OCI-LY3 (cell line): ENCODE results near the gene TAS2R1.

Experiments
- CTCF ChIP-seq: fragments of 200-600, 300-600 bp; sonication (generic); IDR thresholded peaks from 2 replicates; pipeline ENCODE4 v1.5.1; 2014; ENCODE audit warnings: antibody characterized with exemption, low read length, low read depth
- EZH2phosphoT487 ChIP-seq: fragments of 200-600 bp; shearing (Covaris generic); IDR thresholded peaks from 2 replicates; pipeline ENCODE4 v1.6.1; 2018; ENCODE audit warnings: antibody characterized with exemption, mixed run types, low read depth

DNA sequence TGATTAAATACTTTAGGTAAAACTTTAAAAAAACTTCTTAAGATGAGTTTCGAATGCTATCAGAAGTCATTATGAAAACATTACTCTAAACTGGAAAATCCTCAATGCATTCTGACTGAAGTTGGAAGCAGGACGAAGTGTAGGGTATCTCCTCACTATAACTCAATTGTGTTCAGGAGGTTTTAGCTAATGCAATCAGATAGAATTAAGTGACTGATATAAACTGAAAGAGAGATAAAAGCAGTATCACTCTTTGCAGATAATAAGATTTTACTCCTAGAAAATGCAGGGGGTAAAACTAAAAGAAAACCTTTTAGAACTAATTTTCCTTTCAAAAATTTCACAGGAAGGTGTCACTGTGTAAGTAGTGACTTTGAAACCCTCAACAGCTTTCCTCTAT, 22.1 kb downstream of the TAS2R1 start:
- TF ChIP-seq CTCF (no peak), EZH2phosphoT487 (no peak)
